ENCODE data around the gene SYT17. TPM values are rescaled to one million over a fixed set of nuclear protein-coding genes. Genes with fewer than 3 reads are reported as not detected.

The SYT17 gene
- polyA plus RNA-seq, 3 donors = 0.81 to 4.9 (median 1.1) TPM

- Mint-ChIP-seq H3K27ac (no peak overlapping the region), H3K9me3 (peaks cover 0 to 3% (median 0%) of the 10 kb centered on the region in 7 donors), H3K4me3 (no peak overlapping the region), H3K4me1 (no peaks in the 10 kb centered on the region), H3K27me3 (ENCODE audit: low read depth in 3 of 3) (peaks cover 3 to 19% (median 7%) of the 10 kb centered on the region in 3 donors), H3K36me3 (no peaks in the 10 kb centered on the region)
- Histone ChIP-seq H4K20me1 (ENCODE audit: insufficient read depth, low read length) (no peaks in the 10 kb centered on the region), H3K9ac (ENCODE audit: insufficient read depth, low read length, poor library complexity, severe bottlenecking) (no peak overlapping the region), H3K4me1 (ENCODE audit: control insufficient read depth in 1 of 2, insufficient read depth in 2 of 2, low read length in 2 of 2) (no peaks in the 10 kb centered on the region), H3K27me3 (ENCODE audit: control insufficient read depth in 2 of 2, insufficient read depth in 2 of 2, low read length in 2 of 2) (peaks cover 0 to 2% of the 10 kb centered on the region in 2 donors), H3K27ac (ENCODE audit: low read depth in 1 of 2, low read length in 2 of 2) (no peak overlapping the region), H2AFZ (ENCODE audit: insufficient read depth, low read depth, low read length, poor library complexity, severe bottlenecking) (no peak overlapping the region), H3K9me3 (replicated peaks in 1 of 2; ENCODE audit: control insufficient read depth in 1 of 2, insufficient read depth in 1 of 2, low read length in 2 of 2) (no peaks in the 10 kb centered on the region), H3K4me3 (replicated peaks in 1 of 3; ENCODE audit: low read depth in 2 of 3, low read length in 3 of 3) (no peak overlapping the region), H3K36me3 (replicated peaks in 1 of 2; ENCODE audit: control insufficient read depth in 1 of 2, insufficient read depth in 2 of 2, low read length in 2 of 2) (no peaks in the 10 kb centered on the region), H3K4me2 (replicated peaks; ENCODE audit: extremely low read depth, low read length, poor library complexity, severe bottlenecking) (no peak overlapping the region), H3K79me2 (ENCODE audit: insufficient read depth, low read length) (no peaks in the 10 kb centered on the region)
- 79% methylated on average over 4 of the region's 4 CpGs for WGBS (ENCODE audit: insufficient coverage)
- DNase-seq = no peak
- intact Hi-C loops (cut with micrococcal nuclease) = no loop called here
- TF ChIP-seq CTCF (IDR thresholded peaks at IDR 0.05) = no peak
Observed at GRCh38 chr16:19254611-19255010, 86.6 kb downstream of the SYT17 start.

- Histone ChIP-seq H3K36me3 (replicated peaks in 1 of 2; ENCODE audit: control insufficient read depth in 1 of 2, insufficient read depth in 2 of 2, low read length in 2 of 2) (no peaks in the 10 kb centered on the region), H3K4me2 (replicated peaks; ENCODE audit: extremely low read depth, low read length, poor library complexity, severe bottlenecking) (no peak overlapping the region), H3K27ac (ENCODE audit: low read depth in 1 of 2, low read length in 2 of 2) (no peak overlapping the region), H2AFZ (ENCODE audit: insufficient read depth, low read depth, low read length, poor library complexity, severe bottlenecking) (no peak overlapping the region), H3K4me3 (replicated peaks in 1 of 3; ENCODE audit: low read depth in 2 of 3, low read length in 3 of 3) (no peak overlapping the region), H4K20me1 (ENCODE audit: insufficient read depth, low read length) (no peaks in the 10 kb centered on the region), H3K27me3 (ENCODE audit: control insufficient read depth in 2 of 2, insufficient read depth in 2 of 2, low read length in 2 of 2) (peaks cover 0 to 3% of the 10 kb centered on the region in 2 donors), H3K4me1 (ENCODE audit: control insufficient read depth in 1 of 2, insufficient read depth in 2 of 2, low read length in 2 of 2) (peaks cover 0 to under 1% of the 10 kb centered on the region in 2 donors), H3K9me3 (replicated peaks in 1 of 2; ENCODE audit: control insufficient read depth in 1 of 2, insufficient read depth in 1 of 2, low read length in 2 of 2) (peaks cover 23 to 27% of the 10 kb centered on the region in 2 donors), H3K79me2 (ENCODE audit: insufficient read depth, low read length) (no peaks in the 10 kb centered on the region), H3K9ac (ENCODE audit: insufficient read depth, low read length, poor library complexity, severe bottlenecking) (no peak overlapping the region)
- H3K27me3 Mint-ChIP-seq (ENCODE audit: low read depth in 3 of 3) = peaks cover 0 to 11% (median 9%) of the 10 kb centered on the region in 3 donors
- peaks cover 3% of the 10 kb centered on the region for H3K4me1 Mint-ChIP-seq
- no peaks in the 10 kb centered on the region for H3K36me3 Mint-ChIP-seq
- H3K9me3 Mint-ChIP-seq = peaks cover 18 to 35% (median 26%) of the 10 kb centered on the region in 7 donors
- no peak overlapping the region for H3K4me3 Mint-ChIP-seq
- no peak for DNase-seq
- TF ChIP-seq CTCF (IDR thresholded peaks at IDR 0.05) = no peak
- H3K27ac Mint-ChIP-seq = no peak overlapping the region
- 68% methylated on average over 3 of the region's 4 CpGs for WGBS (ENCODE audit: insufficient coverage)
- intact Hi-C loops (cut with micrococcal nuclease) = no loop called here
Observed at GRCh38 chr16:19264123-19264673, 96.2 kb downstream of the SYT17 start.
